Measurements from ENCODE around the gene GJB6.

The GJB6 gene

GRCh38 chr13:20185366-20186056, 46.6 kb downstream of the GJB6 start:
- no peak for DNase-seq

GRCh38 chr13:20182231-20182846, 49.8 kb downstream of the GJB6 start:
- DNase-seq: peak; percentile 63

GRCh38 chr13:20181188-20181587, 50.9 kb downstream of the GJB6 start:
- no peak for DNase-seq

GRCh38 chr13:20178156-20178555, 54.0 kb downstream of the GJB6 start:
- DNase-seq: no peak

GRCh38 chr13:20177049-20177831, 54.9 kb downstream of the GJB6 start:
- DNase-seq: no peak

GRCh38 chr13:20175907-20176652, 56.0 kb downstream of the GJB6 start:
- no peak for DNase-seq

GRCh38 chr13:20175406-20175794, 56.7 kb downstream of the GJB6 start:
- DNase-seq: no peak

GRCh38 chr13:20174656-20175405, 57.3 kb downstream of the GJB6 start:
- peak; percentile 86 for DNase-seq

GRCh38 chr13:20173116-20173746, 58.9 kb downstream of the GJB6 start:
- no peak for DNase-seq
